Measurements from ENCODE around the gene GATAD2A. TPM values are rescaled to one million over a fixed set of nuclear protein-coding genes. Genes with fewer than 3 reads are reported as not detected.

Gene GATAD2A
- total and polyA plus RNA-seq, 10 of the 15 experiments (the other 5 are each of a cell fraction or from before 2014, with no cell fraction given): 2.6 to 173 (median 32.0) TPM

DNA sequence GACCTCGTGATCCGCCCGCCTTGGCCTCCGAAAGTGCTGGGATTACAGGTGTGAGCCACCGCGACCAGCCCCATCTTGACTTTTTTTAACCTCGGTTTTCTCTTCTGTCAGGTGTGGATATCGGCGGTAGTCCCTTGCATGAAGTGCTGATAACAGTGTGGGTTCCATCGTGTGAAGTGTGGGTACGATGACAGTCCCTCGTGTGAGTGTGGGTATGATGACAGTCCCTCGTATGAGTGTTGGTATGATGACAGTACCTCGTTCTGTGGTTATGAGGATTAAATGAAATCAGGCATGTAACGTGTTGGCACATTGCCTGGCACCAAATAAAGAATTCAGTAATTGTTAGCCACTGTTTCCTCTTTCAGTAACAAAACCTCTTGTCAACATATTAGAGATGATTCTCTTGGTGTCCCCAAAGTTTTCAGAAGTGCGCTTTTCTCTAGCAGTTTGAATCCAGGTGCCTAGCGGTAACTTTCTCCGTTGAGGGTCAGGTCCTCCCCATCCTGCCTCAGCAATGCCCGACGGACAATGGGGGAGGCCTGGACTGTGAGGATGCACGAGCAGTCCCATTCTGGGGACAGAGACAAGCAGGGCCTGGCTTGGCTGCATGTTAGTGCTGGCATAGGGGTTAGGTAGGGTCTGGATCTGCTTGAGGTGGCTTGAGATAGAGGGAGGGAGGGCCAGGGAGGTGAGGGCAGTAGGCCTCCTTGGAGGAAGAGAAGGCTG is 15.3 kb downstream of the GATAD2A start (continued):
- TF ChIP-seq CREB1 (IDR thresholded peaks at IDR 0.05; ENCODE audit: low read depth) (0 out of 2 replicates have a peak, but pooled peaks have one; percentile 10), REST (IDR thresholded peaks at IDR 0.05; ENCODE audit: low read depth, low read length) (no peak), MTA2 (IDR thresholded peaks at IDR 0.05; ENCODE audit: low read depth) (peak; percentile 73; the same call in 1 of the 2 replicates), CBX3 (IDR thresholded peaks at IDR 0.05; ENCODE audit: borderline replicate concordance, low read depth) (no peak), TCF12 (IDR thresholded peaks at IDR 0.05; ENCODE audit: low read depth, low read length) (0 out of 2 replicates have a peak, but pooled peaks have one; percentile 19)
- TF ChIP-seq, protein P1, sequence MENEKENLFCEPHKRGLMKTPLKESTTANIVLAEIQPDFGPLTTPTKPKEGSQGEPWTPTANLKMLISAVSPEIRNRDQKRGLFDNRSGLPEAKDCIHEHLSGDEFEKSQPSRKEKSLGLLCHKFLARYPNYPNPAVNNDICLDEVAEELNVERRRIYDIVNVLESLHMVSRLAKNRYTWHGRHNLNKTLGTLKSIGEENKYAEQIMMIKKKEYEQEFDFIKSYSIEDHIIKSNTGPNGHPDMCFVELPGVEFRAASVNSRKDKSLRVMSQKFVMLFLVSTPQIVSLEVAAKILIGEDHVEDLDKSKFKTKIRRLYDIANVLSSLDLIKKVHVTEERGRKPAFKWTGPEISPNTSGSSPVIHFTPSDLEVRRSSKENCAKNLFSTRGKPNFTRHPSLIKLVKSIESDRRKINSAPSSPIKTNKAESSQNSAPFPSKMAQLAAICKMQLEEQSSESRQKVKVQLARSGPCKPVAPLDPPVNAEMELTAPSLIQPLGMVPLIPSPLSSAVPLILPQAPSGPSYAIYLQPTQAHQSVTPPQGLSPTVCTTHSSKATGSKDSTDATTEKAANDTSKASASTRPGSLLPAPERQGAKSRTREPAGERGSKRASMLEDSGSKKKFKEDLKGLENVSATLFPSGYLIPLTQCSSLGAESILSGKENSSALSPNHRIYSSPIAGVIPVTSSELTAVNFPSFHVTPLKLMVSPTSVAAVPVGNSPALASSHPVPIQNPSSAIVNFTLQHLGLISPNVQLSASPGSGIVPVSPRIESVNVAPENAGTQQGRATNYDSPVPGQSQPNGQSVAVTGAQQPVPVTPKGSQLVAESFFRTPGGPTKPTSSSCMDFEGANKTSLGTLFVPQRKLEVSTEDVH (IDR thresholded peaks at IDR 0.05; ENCODE audit: low read depth, partially characterized antibody): no peak
- TF ChIP-seq, protein P2, sequence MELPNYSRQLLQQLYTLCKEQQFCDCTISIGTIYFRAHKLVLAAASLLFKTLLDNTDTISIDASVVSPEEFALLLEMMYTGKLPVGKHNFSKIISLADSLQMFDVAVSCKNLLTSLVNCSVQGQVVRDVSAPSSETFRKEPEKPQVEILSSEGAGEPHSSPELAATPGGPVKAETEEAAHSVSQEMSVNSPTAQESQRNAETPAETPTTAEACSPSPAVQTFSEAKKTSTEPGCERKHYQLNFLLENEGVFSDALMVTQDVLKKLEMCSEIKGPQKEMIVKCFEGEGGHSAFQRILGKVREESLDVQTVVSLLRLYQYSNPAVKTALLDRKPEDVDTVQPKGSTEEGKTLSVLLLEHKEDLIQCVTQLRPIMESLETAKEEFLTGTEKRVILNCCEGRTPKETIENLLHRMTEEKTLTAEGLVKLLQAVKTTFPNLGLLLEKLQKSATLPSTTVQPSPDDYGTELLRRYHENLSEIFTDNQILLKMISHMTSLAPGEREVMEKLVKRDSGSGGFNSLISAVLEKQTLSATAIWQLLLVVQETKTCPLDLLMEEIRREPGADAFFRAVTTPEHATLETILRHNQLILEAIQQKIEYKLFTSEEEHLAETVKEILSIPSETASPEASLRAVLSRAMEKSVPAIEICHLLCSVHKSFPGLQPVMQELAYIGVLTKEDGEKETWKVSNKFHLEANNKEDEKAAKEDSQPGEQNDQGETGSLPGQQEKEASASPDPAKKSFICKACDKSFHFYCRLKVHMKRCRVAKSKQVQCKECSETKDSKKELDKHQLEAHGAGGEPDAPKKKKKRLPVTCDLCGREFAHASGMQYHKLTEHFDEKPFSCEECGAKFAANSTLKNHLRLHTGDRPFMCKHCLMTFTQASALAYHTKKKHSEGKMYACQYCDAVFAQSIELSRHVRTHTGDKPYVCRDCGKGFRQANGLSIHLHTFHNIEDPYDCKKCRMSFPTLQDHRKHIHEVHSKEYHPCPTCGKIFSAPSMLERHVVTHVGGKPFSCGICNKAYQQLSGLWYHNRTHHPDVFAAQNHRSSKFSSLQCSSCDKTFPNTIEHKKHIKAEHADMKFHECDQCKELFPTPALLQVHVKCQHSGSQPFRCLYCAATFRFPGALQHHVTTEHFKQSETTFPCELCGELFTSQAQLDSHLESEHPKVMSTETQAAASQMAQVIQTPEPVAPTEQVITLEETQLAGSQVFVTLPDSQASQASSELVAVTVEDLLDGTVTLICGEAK (IDR thresholded peaks at IDR 0.05; ENCODE audit: borderline replicate concordance): no peak

Data from GM12878 (cell line).